Activated CD8-positive, alpha-beta T cell treated with anti-CD3 and anti-CD28 coated beads for 36 hours (primary cell): ENCODE measurements around the gene UBA6. TPM values are rescaled to one million over a fixed set of nuclear protein-coding genes. Genes with fewer than 3 reads are reported as not detected.

Source experiments
- ATAC-seq: fragments of 200-7000 bp; cut with Tn5 transposase; one replicate; pipeline ENCODE4 v1.10.0; 2021; ENCODE audit warnings: mild to moderate bottlenecking, moderate library complexity
- CTCF ChIA-PET: fragments of 350-600 bp; sonication (Branson Sonifier 250); formaldehyde crosslinking; loops from one replicate; lab custom pipeline; 2021; ENCODE audit warnings: antibody characterized with exemption; lab: Charles Lee
- POLR2A ChIA-PET: fragments of 350-600 bp; sonication (Branson Sonifier 250); formaldehyde crosslinking; loops from one replicate; lab custom pipeline; 2021; ENCODE audit warnings: antibody characterized with exemption; lab: Charles Lee
- DNase-seq: peaks from one replicate; pipeline ENCODE4 v3.0.0-alpha.2; 2020
- H3K27ac Mint-ChIP-seq: one replicate; pipeline ENCODE4 v1.8.0; 2021; ENCODE audit warnings: mild to moderate bottlenecking, mixed read lengths
- H3K27me3 Mint-ChIP-seq: one replicate; pipeline ENCODE4 v1.8.0; 2021; ENCODE audit warnings: mixed read lengths
- H3K36me3 Mint-ChIP-seq: one replicate; pipeline ENCODE4 v1.8.0; 2021; ENCODE audit warnings: low read depth, mixed read lengths
- H3K4me1 Mint-ChIP-seq: one replicate; pipeline ENCODE4 v1.8.0; 2021; ENCODE audit warnings: low read depth, mixed read lengths
- H3K4me3 Mint-ChIP-seq: one replicate; pipeline ENCODE4 v1.8.0; 2021; ENCODE audit warnings: mild to moderate bottlenecking, moderate library complexity, mixed read lengths
- H3K9me3 Mint-ChIP-seq: one replicate; pipeline ENCODE4 v1.8.0; 2021; ENCODE audit warnings: mixed read lengths
- intact Hi-C: fragments of 100-400 bp; cut with micrococcal nuclease; formaldehyde crosslinking; loops from one replicate; pipeline ENCODE4 v1.10.0; 2022
- total RNA-seq, 2 experiments: library from RNA; stranded (reverse); gene quantifications; one replicate each; pipeline ENCODE4 v1.2.3, GENCODE V29; 2021
- TF ChIP-seq, protein P1 (sequence below): fragments of 200-600 bp; IDR thresholded peaks from one replicate; pipeline ENCODE4 v1.8.0; 2022; ENCODE audit warnings: antibody characterized with exemption, mild to moderate bottlenecking

Gene UBA6
- total RNA-seq = 10 to 100 TPM; 81.2 to 87.5 TPM

DNA sequence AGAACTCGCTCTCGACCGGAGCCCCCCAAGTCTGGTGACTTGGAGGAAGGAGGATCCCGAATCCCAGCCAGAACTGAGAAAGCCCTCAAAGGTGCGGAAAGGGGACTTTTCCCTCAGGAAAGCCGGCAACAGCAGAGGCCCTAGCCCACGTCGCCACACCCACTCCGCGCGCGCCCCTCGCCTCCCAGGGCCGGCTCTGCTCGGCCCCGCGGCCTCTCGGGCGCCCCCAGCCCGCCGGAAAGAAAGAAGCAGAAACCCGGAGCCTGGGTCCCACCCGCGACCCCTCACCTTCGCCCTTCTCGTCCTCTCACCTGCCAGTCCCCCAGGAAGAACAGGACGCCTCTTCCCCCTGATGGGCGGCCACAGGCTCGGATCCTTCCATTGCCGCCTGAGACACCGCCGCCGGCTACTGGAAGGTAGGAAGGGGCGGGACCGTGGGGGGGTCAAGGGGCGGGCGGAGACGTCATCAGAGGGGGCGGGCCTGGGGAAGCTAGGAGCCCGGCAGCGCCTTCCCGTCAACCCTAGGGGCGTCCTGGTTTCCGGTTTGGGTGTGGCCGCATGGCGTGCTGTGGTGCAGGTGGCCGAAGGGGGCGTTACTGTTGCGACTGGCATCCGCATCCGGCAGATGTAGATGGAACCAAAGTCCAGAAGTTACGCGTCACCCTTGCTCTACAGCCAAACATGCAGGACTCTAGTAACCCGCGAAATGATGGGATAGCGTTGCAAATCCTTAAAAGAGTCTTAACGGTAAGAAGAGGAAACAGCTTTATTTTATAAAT lies at the start of gene UBA6:
TSS of gene UBA6 (minus strand) at position 418 of the 779 bp plus-strand sequence. CDS start at position 382, 36 bp downstream.
- Mint-ChIP-seq H3K27ac (peak within 1 kb of the TSS; percentile 97), H3K27me3 (no peaks in the 10 kb centered on the region), H3K9me3 (peaks cover 3% of the 10 kb centered on the region), H3K4me1 (peaks cover 57% of the 10 kb centered on the region), H3K36me3 (peaks cover 25% of the 10 kb centered on the region), H3K4me3 (peak within 1 kb of the TSS; percentile 83)
- POLR2A ChIA-PET = interaction anchor here (0.6 to 1.5 kb wide), 4 partner anchors 9 to 147 kb away, joined by 3 to 6 read pairs (median 4); no protein-coding TSS in a partner anchor
- intact Hi-C loops = loop anchor here (5.0 kb wide), 1 partner anchor 154 kb away; the partner anchor contains the start of gene CENPC
- DNase-seq (peak; percentile 97), ATAC-seq (peak; percentile 98)
- TF ChIP-seq, protein P1, sequence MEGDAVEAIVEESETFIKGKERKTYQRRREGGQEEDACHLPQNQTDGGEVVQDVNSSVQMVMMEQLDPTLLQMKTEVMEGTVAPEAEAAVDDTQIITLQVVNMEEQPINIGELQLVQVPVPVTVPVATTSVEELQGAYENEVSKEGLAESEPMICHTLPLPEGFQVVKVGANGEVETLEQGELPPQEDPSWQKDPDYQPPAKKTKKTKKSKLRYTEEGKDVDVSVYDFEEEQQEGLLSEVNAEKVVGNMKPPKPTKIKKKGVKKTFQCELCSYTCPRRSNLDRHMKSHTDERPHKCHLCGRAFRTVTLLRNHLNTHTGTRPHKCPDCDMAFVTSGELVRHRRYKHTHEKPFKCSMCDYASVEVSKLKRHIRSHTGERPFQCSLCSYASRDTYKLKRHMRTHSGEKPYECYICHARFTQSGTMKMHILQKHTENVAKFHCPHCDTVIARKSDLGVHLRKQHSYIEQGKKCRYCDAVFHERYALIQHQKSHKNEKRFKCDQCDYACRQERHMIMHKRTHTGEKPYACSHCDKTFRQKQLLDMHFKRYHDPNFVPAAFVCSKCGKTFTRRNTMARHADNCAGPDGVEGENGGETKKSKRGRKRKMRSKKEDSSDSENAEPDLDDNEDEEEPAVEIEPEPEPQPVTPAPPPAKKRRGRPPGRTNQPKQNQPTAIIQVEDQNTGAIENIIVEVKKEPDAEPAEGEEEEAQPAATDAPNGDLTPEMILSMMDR = peak; percentile 43
- CTCF ChIA-PET = interaction anchor here (0.7 to 3.3 kb wide), 14 partner anchors 10 to 165 kb away, joined by 3 to 23 read pairs (median 4); no protein-coding TSS in a partner anchor

DNA sequence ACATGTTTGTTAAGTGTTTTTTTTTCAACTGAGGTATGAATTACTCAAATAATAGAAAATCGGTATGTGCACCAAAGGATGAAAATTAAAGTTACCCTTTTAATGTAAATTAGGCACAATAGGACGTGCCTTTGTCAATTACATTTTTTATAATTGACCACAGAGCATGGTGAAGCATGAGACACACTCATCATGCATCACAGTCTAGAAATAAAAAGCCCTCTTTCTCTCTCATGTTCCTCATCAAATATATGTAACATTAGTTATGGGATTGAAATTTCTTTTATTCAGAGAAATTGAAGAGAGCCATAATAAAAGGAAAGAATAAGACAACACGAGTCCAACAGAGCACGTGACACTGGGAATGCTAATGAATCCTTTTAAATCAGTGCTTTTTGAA lies 49.7 kb upstream of the UBA6 start:
- intact Hi-C loops = no loop called here
- no peak for ATAC-seq
- no peaks in the 10 kb centered on the region for H3K36me3 Mint-ChIP-seq
- TF ChIP-seq, protein P1 = no peak
- no peak overlapping the region for H3K27ac Mint-ChIP-seq
- CTCF ChIA-PET = no interaction called here
- no peak for DNase-seq
- H3K9me3 Mint-ChIP-seq = no peaks in the 10 kb centered on the region
- POLR2A ChIA-PET = no interaction called here
- no peaks in the 10 kb centered on the region for H3K27me3 Mint-ChIP-seq
- peaks cover 8% of the 10 kb centered on the region for H3K4me1 Mint-ChIP-seq
- no peak overlapping the region for H3K4me3 Mint-ChIP-seq

DNA sequence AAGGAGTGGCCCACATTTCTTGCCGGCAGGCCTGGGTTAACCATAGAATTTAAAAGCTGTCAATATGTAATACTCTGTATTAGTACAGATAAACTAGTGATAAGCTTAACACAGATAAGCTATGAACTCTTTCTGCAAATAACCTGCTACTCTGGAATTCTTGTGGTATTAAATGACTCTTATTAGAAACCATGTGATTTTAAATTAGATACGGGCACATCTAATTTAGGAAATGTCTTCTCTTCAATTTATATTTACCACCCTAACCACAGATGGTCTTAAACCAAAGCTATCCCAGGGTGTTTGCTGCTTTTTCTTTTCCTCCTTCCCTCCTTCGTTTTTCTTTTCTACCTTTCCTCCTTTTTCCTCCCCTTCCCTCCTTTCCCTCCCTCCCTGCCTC lies 48.3 kb upstream of the UBA6 start:
- no peaks in the 10 kb centered on the region for H3K27me3 Mint-ChIP-seq
- no peaks in the 10 kb centered on the region for H3K9me3 Mint-ChIP-seq
- TF ChIP-seq, protein P1 = no peak
- H3K4me3 Mint-ChIP-seq = no peak overlapping the region
- H3K27ac Mint-ChIP-seq = no peak overlapping the region
- H3K36me3 Mint-ChIP-seq = no peaks in the 10 kb centered on the region
- no peak for ATAC-seq
- no peak for DNase-seq
- intact Hi-C loops = no loop called here
- POLR2A ChIA-PET = no interaction called here
- CTCF ChIA-PET = interaction anchor here (0.6 to 1.6 kb wide), 3 partner anchors 26 to 34 kb away, joined by 3 read pairs; no protein-coding TSS in a partner anchor
- peaks cover 8% of the 10 kb centered on the region for H3K4me1 Mint-ChIP-seq

DNA sequence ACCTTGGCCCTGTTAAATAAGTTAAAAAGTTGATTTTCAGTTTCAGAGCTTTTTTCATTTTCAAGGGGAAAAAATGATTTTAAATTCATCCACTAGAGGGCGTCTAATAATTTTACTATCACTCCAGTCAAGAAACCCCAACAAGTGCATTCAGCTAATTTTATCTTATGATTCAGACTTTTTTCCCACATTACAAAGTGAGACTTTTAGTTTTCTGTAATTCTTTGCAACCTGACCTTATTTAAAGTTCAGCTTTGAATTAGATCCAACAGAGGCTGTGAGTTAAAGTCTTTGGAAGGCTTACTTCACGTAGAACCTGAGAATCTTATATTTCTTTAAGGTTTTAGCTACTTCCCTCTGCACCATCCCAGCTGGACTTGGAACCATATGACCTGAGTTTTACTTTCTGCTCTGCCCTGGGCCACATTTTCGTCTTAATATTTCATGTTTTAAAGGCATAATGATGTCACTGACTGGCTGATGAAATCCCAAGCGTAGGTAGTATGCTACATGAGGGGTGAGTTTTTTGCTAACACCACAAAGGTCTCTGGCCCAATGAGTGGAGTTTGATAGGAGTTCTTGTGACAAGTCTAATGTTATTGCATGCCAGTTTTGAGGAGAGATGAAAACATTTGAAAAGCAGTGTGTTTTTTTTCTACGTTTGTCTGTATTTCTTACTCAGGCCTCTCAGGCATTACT lies 46.0 kb upstream of the UBA6 start:
- TF ChIP-seq, protein P1 = peak; percentile 72
- peaks cover 14% of the 10 kb centered on the region for H3K4me1 Mint-ChIP-seq
- no peaks in the 10 kb centered on the region for H3K36me3 Mint-ChIP-seq
- H3K4me3 Mint-ChIP-seq = no peak overlapping the region
- H3K27me3 Mint-ChIP-seq = no peaks in the 10 kb centered on the region
- intact Hi-C loops = no loop called here
- CTCF ChIA-PET = interaction anchor here (0.7 to 2.5 kb wide), 30 partner anchors 8 to 207 kb away, joined by 3 to 23 read pairs (median 4); partner anchors contain the start of gene UBA6
- peak; percentile 14 for DNase-seq
- H3K9me3 Mint-ChIP-seq = no peaks in the 10 kb centered on the region
- POLR2A ChIA-PET = no interaction called here
- peak; percentile 77 for ATAC-seq
- H3K27ac Mint-ChIP-seq = peak overlapping the region; percentile 78
